HCT116 (cell line): ENCODE data around the gene LHCGR. TPM values are rescaled to one million over a fixed set of nuclear protein-coding genes. Genes with fewer than 3 reads are reported as not detected.

Experiments
- ATAC-seq: fragments of 200-7000 bp; cut with Tn5 transposase; 2 replicates; pipeline ENCODE4 v1.9.1; 2020; ENCODE audit warnings: mild to moderate bottlenecking, moderate library complexity
- BruUV-seq: library from RNA; stranded (reverse); fragments of 400-500 nt; replicated peaks from 2 replicates; lab custom pipeline; 2021; lab: Mats Ljungman, UMichigan
- CTCF ChIA-PET: fragments of 300-600 bp; sonication (Branson Sonifier 250); formaldehyde crosslinking; loops from one replicate; lab custom pipeline; 2021; ENCODE audit warnings: antibody characterized with exemption; lab: Charles Lee
- POLR2A ChIA-PET: fragments of 300-600, 350-600 bp; sonication (Branson Sonifier 250); formaldehyde crosslinking; loops from one replicate; lab custom pipeline; 2021; ENCODE audit warnings: antibody characterized with exemption; lab: Charles Lee
- RAD21 ChIA-PET, 2 experiments: fragments of 300-600 bp; sonication (Branson Sonifier 250); formaldehyde crosslinking; loops; one replicate each; lab custom pipeline; 2023; ENCODE audit warnings: low total read pairs in 2 of 2; ENCODE audit not compliant: uncharacterized antibody in 2 of 2, unreplicated experiment in 2 of 2, low non-redundant PET in 1 of 2; lab: Charles Lee
- DNase-seq: peaks from one replicate; pipeline ENCODE4 v3.0.0-alpha.2; 2010; ENCODE audit warnings: low read depth, low spot score
- H2AFZ ChIP-seq: fragments of 200-600 bp; shearing (Covaris generic), sonication (generic); 2 replicates; pipeline ENCODE4 v1.6.1; 2017; ENCODE audit warnings: low read depth, mixed run types, mixed read lengths, antibody characterized with exemption, low read length; ENCODE audit not compliant: poor library complexity, severe bottlenecking
- H3K27ac ChIP-seq: 2 replicates; pipeline ENCODE4 v1.5.1; 2012; ENCODE audit warnings: low read depth, low read length
- H3K27me3 ChIP-seq: fragments of 200-600 bp; sonication (generic); 2 replicates; pipeline ENCODE4 v1.6.1; 2016; ENCODE audit warnings: mixed run types, low read length, mixed read lengths; ENCODE audit not compliant: insufficient read depth
- H3K36me3 ChIP-seq, 2 experiments: fragments of 200-500 bp in 1 of 2; fragments of 200-600 bp in 1 of 2; sonication (Bioruptor generic) in 1 of 2; sonication (generic) in 1 of 2; 2 replicates each; pipeline versions ENCODE4 v1.5.1 to v1.6.1; 2014 to 2016; ENCODE audit warnings: low read length in 2 of 2, inconsistent platforms in 1 of 2, mixed read lengths in 1 of 2, mixed run types in 1 of 2; ENCODE audit not compliant: insufficient read depth in 2 of 2, control insufficient read depth in 1 of 2
- H3K4me1 ChIP-seq, 2 experiments: fragments of 200-600 bp in 1 of 2; sonication (generic) in 1 of 2; 2 replicates each; pipeline versions ENCODE4 v1.5.1 to v1.6.1; 2012 to 2017; ENCODE audit warnings: low read length in 2 of 2, inconsistent platforms in 1 of 2, mild to moderate bottlenecking in 1 of 2, mixed read lengths in 1 of 2, mixed run types in 1 of 2, moderate library complexity in 1 of 2; ENCODE audit not compliant: insufficient read depth in 2 of 2, control insufficient read depth in 1 of 2
- H3K4me2 ChIP-seq: fragments of 200-600 bp; sonication (generic); 2 replicates; pipeline ENCODE4 v1.6.1; 2017; ENCODE audit warnings: mixed run types, low read length, mixed read lengths
- H3K4me3 ChIP-seq, 2 experiments: fragments of 200-600 bp in 1 of 2; sonication (generic) in 1 of 2; replicated peaks in 1 of 2; 2 replicates each; pipeline ENCODE4 v1.5.1; 2011 to 2016; ENCODE audit warnings: low read length in 2 of 2, control low read depth in 1 of 2, low read depth in 1 of 2, mild to moderate bottlenecking in 1 of 2, mixed read lengths in 1 of 2, mixed run types in 1 of 2
- H3K79me2 ChIP-seq: fragments of 200-600 bp; sonication (generic); 2 replicates; pipeline ENCODE4 v1.6.1; 2017; ENCODE audit warnings: mild to moderate bottlenecking, mixed run types, low read length, moderate library complexity, mixed read lengths; ENCODE audit not compliant: insufficient read depth
- H3K9ac ChIP-seq: fragments of 200-600 bp; sonication (generic); 2 replicates; pipeline ENCODE4 v1.6.1; 2016; ENCODE audit warnings: low read length, mixed read lengths
- H3K9me2 ChIP-seq: fragments of 200-600 bp; sonication (generic), shearing (Covaris generic); 2 replicates; pipeline ENCODE4 v1.6.1; 2017; ENCODE audit warnings: mixed run types, mild to moderate bottlenecking, moderate library complexity; ENCODE audit not compliant: insufficient read depth
- H3K9me3 ChIP-seq, 2 experiments: fragments of 200-500 bp in 1 of 2; fragments of 200-600 bp in 1 of 2; sonication (Bioruptor generic) in 1 of 2; sonication (generic) in 1 of 2; 2 replicates each; pipeline ENCODE4 v1.6.1; 2014 to 2017; ENCODE audit warnings: low read length in 2 of 2, mixed read lengths in 2 of 2, inconsistent platforms in 1 of 2, low read depth in 1 of 2, mild to moderate bottlenecking in 1 of 2, mixed run types in 1 of 2, moderate library complexity in 1 of 2; ENCODE audit not compliant: control insufficient read depth in 1 of 2, insufficient read depth in 1 of 2
- H4K20me1 ChIP-seq: fragments of 200-600 bp; sonication (generic), shearing (Covaris generic); 2 replicates; pipeline ENCODE4 v1.6.1; 2017; ENCODE audit warnings: mixed run types, mild to moderate bottlenecking, moderate library complexity; ENCODE audit not compliant: insufficient read depth
- CEBPB ChIP-seq: IDR thresholded peaks from 2 replicates; pipeline ENCODE4 v1.6.1; 2012; ENCODE audit warnings: low read depth
- FOSL1 ChIP-seq: IDR thresholded peaks from 2 replicates; pipeline ENCODE4 v1.6.1; 2012; ENCODE audit warnings: low read depth
- JUND ChIP-seq: IDR thresholded peaks from 2 replicates; pipeline ENCODE4 v1.6.1; 2012
- SRF ChIP-seq: IDR thresholded peaks from 2 replicates; pipeline ENCODE4 v1.6.1; 2012; ENCODE audit warnings: low read depth
- TCF7L2 ChIP-seq: IDR thresholded peaks from 2 replicates; pipeline ENCODE4 v1.7.0; 2011; ENCODE audit warnings: borderline replicate concordance, inconsistent platforms; ENCODE audit not compliant: insufficient read depth, insufficient read length; ENCODE audit errors: extremely low read depth
- YY1 ChIP-seq: IDR thresholded peaks from 2 replicates; pipeline ENCODE4 v1.6.1; 2011; ENCODE audit warnings: low read length, low read depth, moderate library complexity, mild to moderate bottlenecking; ENCODE audit not compliant: insufficient replicate concordance; ENCODE audit errors: extremely low read depth
- ZFX ChIP-seq: fragments of 450-650 bp; IDR thresholded peaks from 2 replicates; pipeline ENCODE4 v1.6.1; 2017
- ZNF274 ChIP-seq: fragments of 200-500 bp; sonication (Bioruptor generic); IDR thresholded peaks from 2 replicates; pipeline ENCODE4 v1.6.1; 2014; ENCODE audit warnings: mild to moderate bottlenecking, low read depth, low read length, inconsistent platforms
- intact Hi-C: fragments of 100-400 bp; cut with micrococcal nuclease; formaldehyde crosslinking; loops from 2 replicates; pipeline ENCODE4 v1.10.0; 2022
- total RNA-seq: library from RNA; stranded (reverse); gene quantifications from one replicate; pipeline ENCODE4 v1.2.1, GENCODE V29; 2021; ENCODE audit not compliant: unreplicated experiment
- TF ChIP-seq, protein P1 (sequence below): IDR thresholded peaks from 2 replicates; pipeline ENCODE4 v1.6.1; 2011; ENCODE audit warnings: mild to moderate bottlenecking, low read length, moderate library complexity; ENCODE audit not compliant: insufficient replicate concordance; ENCODE audit errors: extremely low read depth

The LHCGR gene
- total RNA-seq, 1 experiment from 2014 or later, result not detected

DNA sequence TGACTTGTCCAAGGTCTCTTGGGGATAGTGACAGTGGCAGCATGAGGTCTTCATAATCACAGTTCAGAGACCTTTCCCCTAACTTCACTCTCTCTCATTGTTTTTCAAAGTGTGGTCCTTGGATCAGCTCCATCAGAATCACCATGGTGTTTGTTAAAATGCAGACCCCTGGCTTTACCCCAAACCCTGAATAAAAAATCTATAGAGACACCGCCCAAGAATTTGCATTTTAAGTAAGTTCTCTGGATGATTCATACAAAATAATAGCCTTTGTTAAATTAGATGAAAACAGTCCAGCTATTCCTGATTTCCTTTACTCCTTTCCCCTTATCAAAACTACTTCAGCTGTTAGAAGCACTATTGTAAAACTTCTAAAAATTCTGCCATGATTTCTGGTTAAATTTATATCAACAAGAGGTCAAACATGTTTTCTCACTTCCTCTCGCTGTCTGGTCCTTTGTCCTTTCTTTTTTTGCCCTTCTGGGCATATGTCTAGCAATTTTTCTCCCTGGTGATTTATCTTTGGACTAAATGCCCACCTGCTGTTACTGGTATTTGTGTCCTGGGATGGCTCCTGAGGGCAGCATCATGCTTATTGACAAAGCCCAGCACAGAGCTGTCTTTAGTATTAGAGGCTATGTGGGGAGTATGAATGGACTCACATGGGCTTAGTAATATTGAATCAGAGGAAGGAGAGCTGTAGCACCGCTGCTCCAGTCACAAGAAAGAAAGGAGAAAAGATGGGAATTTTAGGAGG lies 63.4 kb downstream of the LHCGR start:
- H2AFZ ChIP-seq, result no peak overlapping the region
- POLR2A ChIA-PET, result no interaction called here
- no peaks in the 10 kb centered on the region for H4K20me1 ChIP-seq
- no TSS peak for BruUV-seq
- no peaks in the 10 kb centered on the region for H3K9me3 ChIP-seq
- no peaks in the 10 kb centered on the region for H3K36me3 ChIP-seq
- H3K9me2 ChIP-seq, result no peaks in the 10 kb centered on the region
- H3K4me3 ChIP-seq, result no peak overlapping the region
- no peaks in the 10 kb centered on the region for H3K4me1 ChIP-seq
- no peaks in the 10 kb centered on the region for H3K79me2 ChIP-seq
- H3K9ac ChIP-seq, result no peak overlapping the region
- ATAC-seq, result no peak
- no peak for DNase-seq
- CTCF ChIA-PET, result no interaction called here
- TF ChIP-seq TCF7L2 (no peak), YY1 (no peak), ZNF274 (no peak), CEBPB (no peak), ZFX (no peak), SRF (no peak), FOSL1 (no peak), JUND (no peak)
- TF ChIP-seq, protein P1, sequence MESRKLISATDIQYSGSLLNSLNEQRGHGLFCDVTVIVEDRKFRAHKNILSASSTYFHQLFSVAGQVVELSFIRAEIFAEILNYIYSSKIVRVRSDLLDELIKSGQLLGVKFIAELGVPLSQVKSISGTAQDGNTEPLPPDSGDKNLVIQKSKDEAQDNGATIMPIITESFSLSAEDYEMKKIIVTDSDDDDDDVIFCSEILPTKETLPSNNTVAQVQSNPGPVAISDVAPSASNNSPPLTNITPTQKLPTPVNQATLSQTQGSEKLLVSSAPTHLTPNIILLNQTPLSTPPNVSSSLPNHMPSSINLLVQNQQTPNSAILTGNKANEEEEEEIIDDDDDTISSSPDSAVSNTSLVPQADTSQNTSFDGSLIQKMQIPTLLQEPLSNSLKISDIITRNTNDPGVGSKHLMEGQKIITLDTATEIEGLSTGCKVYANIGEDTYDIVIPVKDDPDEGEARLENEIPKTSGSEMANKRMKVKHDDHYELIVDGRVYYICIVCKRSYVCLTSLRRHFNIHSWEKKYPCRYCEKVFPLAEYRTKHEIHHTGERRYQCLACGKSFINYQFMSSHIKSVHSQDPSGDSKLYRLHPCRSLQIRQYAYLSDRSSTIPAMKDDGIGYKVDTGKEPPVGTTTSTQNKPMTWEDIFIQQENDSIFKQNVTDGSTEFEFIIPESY, result no peak
- no peak overlapping the region for H3K4me2 ChIP-seq
- intact Hi-C loops, result no loop called here
- H3K27ac ChIP-seq, result no peak overlapping the region
- peaks cover 11% of the 10 kb centered on the region for H3K27me3 ChIP-seq
- RAD21 ChIA-PET, result no interaction called here
